ENCODE results near the gene ZNF555.

ZNF555 gene

GRCh38 chr19:2827022-2827421 lies 14.3 kb upstream of the ZNF555 start:
- no peak for DNase-seq

GRCh38 chr19:2827840-2828489 lies 13.3 kb upstream of the ZNF555 start:
- DNase-seq, result no peak

GRCh38 chr19:2834294-2834871 lies 6.9 kb upstream of the ZNF555 start:
- DNase-seq, result no peak

GRCh38 chr19:2837430-2837829 lies 3.8 kb upstream of the ZNF555 start:
- DNase-seq, result no peak

- DNase-seq, result peak in 1 of 2 experiments; percentile 15
Measured at GRCh38 chr19:2841855-2842574, 740 bp downstream of the ZNF555 start.

- DNase-seq, result no peak
Measured at GRCh38 chr19:2845107-2845506, 3.8 kb downstream of the ZNF555 start.

GRCh38 chr19:2846180-2846894 lies 5.1 kb downstream of the ZNF555 start:
- no peak for DNase-seq

GRCh38 chr19:2847507-2847906 lies 6.2 kb downstream of the ZNF555 start:
- DNase-seq, result no peak

GRCh38 chr19:2848616-2849015 lies 7.3 kb downstream of the ZNF555 start:
- DNase-seq, result no peak

- DNase-seq, result no peak
Measured at GRCh38 chr19:2850256-2850925, 9.1 kb downstream of the ZNF555 start.

- DNase-seq, result no peak
Measured at GRCh38 chr19:2852598-2852997, 11.3 kb downstream of the ZNF555 start.

- no peak for DNase-seq
Measured at GRCh38 chr19:2853015-2853606, 11.8 kb downstream of the ZNF555 start.

- no peak for DNase-seq
Measured at GRCh38 chr19:2854849-2855248, 13.6 kb downstream of the ZNF555 start.

- no peak for DNase-seq
Measured at GRCh38 chr19:2856457-2857050, 15.3 kb downstream of the ZNF555 start.

GRCh38 chr19:2858864-2859263 lies 17.6 kb downstream of the ZNF555 start:
- no peak for DNase-seq

GRCh38 chr19:2863816-2864215 lies 22.5 kb downstream of the ZNF555 start:
- DNase-seq, result no peak

- no peak for DNase-seq
Measured at GRCh38 chr19:2865334-2866100, 24.2 kb downstream of the ZNF555 start.

GRCh38 chr19:2866495-2867024 lies 25.3 kb downstream of the ZNF555 start:
- DNase-seq, result no peak

GRCh38 chr19:2867025-2867991 lies 26.0 kb downstream of the ZNF555 start, which contains the start of gene ZNF556:
TSS of gene ZNF556 (plus strand) at chr19:2867335. CDS start at chr19:2867422, 87 bp downstream.
- DNase-seq, result peak in 1 of 2 experiments; percentile 11

GRCh38 chr19:2869618-2870017 lies 28.3 kb downstream of the ZNF555 start:
- no peak for DNase-seq
